Adrenal gland (tissue), 5 donors: ENCODE data around the gene ZNF740.

Source experiments
- POLR2A ChIP-seq, 2 donors: fragments of 450-650 bp; IDR thresholded peaks; one replicate each; pipeline ENCODE4 v1.6.1; 2017; ENCODE audit warnings: antibody characterized with exemption in 2 of 2, mild to moderate bottlenecking in 2 of 2, moderate library complexity in 1 of 2
- TF ChIP-seq, protein P1 (sequence below), 6 experiments: fragments of 450-650 bp in 4 of 6; fragments of 200-600 bp in 2 of 6; sonication (generic) in 1 of 6; IDR thresholded peaks; 1 replicate in 5 of 6; 2 replicates in 1 of 6; pipeline versions ENCODE4 v1.5.1 to v1.8.0; 2016 to 2021; ENCODE audit warnings: antibody characterized with exemption in 6 of 6, mild to moderate bottlenecking in 2 of 6, moderate library complexity in 1 of 6
- donor health status: DM: no; HTN: no; CAD: no.

- TF ChIP-seq, protein P1, sequence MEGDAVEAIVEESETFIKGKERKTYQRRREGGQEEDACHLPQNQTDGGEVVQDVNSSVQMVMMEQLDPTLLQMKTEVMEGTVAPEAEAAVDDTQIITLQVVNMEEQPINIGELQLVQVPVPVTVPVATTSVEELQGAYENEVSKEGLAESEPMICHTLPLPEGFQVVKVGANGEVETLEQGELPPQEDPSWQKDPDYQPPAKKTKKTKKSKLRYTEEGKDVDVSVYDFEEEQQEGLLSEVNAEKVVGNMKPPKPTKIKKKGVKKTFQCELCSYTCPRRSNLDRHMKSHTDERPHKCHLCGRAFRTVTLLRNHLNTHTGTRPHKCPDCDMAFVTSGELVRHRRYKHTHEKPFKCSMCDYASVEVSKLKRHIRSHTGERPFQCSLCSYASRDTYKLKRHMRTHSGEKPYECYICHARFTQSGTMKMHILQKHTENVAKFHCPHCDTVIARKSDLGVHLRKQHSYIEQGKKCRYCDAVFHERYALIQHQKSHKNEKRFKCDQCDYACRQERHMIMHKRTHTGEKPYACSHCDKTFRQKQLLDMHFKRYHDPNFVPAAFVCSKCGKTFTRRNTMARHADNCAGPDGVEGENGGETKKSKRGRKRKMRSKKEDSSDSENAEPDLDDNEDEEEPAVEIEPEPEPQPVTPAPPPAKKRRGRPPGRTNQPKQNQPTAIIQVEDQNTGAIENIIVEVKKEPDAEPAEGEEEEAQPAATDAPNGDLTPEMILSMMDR (IDR thresholded peaks at IDR 0.05): no peak
- TF ChIP-seq POLR2A (IDR thresholded peaks at IDR 0.05): no peak
Observed at GRCh38 chr12:53197011-53197640, 16.6 kb downstream of the ZNF740 start.
